Measurements from ENCODE around the gene TRAP1.

TRAP1 gene

DNA sequence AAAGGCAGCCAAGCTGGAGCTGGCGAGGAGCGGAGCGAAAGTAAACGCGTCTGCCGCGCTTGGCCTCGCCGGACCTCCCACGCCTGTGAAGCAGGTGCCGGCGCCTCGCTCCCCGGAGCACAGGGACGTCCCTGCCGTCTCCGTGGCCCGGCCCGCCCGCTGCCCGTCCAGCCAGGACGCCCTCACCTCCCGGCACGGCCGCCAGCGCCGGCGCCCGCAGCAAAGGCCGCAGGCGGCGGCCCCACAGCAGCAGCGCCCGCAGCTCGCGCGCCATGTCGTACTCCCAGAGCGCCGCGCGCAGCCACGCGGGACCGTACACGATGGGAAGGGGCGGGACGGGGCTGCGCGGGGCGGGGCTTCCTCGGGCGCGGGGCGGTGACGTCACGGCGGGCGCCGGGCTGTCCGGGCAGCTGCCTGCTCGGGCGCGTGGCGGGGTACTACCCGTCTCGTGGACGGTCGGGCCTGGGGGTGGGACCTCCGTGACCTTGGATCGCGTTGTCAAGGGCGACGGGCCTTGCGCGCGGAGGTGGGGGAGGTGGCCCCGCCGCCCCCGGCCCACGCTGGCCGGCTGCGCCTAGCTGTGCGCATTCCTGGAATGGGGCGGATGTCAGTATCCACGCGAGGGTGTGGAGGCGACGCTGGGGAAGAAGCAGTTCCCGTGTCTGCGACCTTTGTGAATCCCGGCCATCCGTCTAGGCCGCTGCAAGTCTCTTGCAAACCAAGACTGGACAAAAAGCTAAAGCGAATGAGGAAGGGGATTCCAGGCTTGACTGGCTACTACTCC lies at the start of gene TRAP1:
Gene TRAP1, minus strand, starts transcription at position 290 of the 784 bp plus-strand sequence. Its CDS starts 16 bp downstream, at position 274.
- in situ Hi-C loops (cut with HindIII; ENCODE audit: low sequenced_read_pairs), result no loop called here

DNA sequence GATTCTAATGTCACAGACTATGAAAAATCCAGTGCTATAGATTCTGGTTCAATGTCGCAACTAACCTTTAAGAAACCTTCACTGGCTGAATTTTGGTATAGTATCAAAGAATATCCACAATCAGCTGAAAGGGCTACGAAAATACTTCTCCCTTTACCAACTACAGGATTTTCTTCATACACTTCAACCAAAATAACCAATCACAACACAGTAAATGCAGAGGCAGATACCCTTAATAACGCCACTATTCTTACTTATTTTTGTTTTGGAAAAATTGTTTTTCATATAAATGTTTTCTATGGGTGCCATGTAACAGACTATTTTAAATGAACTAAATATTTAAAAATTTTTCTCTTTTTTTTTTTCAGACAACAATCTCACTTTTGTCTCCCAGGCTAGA lies 48.9 kb upstream of the TRAP1 start:
- in situ Hi-C loops (cut with HindIII; ENCODE audit: low sequenced_read_pairs), result no loop called here

DNA sequence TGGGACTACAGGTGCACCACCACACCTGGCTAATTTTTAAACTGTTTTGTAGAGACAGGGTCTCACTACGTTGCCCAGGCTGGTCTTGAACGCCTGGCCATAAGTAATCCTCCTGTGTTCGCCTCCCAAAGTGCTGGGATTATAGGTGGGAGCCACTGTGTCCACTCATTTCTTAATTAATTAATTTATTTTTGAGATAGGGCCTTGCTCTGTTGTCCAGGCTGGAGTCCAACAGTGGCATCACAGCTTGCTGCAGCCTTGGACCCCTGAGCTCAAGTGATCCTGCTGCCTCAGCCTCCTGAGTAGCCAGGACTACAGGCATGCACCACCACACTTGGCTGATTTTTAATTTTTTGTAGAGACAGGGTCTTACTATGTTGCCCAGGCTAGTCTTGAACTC lies 47.1 kb upstream of the TRAP1 start:
- in situ Hi-C loops (cut with HindIII; ENCODE audit: low sequenced_read_pairs), result no loop called here

DNA sequence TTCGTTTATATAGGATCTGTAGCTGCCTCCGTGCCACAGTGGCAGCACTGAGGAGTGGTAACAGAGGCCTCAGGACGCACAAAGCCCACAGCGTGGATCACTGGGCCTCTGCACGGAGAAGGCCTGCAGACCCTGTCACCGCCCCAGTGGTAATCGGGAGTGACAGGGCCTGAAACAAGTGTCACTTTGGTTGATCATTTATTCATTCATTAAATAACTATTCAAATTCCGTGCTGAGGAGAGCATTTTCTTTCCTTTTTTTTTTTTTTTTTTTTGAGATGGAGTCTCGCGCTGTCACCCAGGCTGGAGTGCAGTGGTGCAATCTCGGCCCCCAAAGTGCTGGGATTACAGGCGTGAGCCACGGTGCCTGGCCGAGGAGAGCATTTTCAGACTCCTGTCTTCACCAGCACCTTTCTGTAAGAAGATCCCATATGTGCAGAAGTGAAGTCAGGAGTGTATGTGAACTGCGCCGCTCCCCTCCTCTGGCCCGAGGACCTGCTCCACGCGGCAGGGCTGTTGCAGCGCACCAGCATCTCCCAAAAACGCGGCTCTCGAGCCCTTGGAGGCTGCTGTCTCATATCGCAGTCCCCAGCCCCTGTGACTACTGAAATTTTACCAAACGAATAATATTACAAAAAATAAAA lies 44.9 kb upstream of the TRAP1 start:
- in situ Hi-C loops (cut with HindIII; ENCODE audit: low sequenced_read_pairs), result no loop called here

DNA sequence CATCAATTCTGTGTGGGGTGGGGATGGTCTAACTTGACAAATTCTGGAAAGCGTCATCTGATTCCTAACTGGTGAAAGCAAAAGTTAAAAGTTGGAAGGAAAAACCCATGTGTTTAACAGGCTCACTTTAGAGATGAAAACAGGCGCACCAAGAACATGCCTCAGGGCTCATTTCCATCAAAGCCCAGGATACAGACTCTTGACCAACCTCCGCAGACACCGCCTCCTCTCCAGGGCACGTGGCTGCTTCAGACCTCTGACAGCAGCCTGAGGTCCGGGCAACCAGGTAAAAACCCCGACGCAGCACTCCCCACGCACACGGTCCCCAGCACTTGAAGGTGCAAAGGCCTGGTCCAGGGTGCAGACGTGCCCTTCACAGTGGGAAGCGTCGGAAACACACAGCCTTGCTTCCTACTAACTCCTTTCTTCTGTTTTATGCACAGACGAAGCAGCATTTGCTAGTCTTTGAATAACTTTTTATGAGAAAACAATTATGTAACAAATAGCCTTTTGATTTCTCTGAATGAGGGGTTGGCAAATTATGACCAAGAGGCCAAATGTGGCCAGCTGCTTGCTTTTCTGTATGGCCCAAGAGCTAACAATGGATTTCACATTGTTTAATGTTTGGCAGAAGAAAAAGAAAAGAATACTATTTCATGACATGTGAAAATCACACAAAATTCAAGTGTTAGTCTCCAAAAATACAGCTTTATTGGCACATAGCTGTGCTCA lies 44.2 kb upstream of the TRAP1 start:
- in situ Hi-C loops (cut with HindIII; ENCODE audit: low sequenced_read_pairs), result no loop called here

DNA sequence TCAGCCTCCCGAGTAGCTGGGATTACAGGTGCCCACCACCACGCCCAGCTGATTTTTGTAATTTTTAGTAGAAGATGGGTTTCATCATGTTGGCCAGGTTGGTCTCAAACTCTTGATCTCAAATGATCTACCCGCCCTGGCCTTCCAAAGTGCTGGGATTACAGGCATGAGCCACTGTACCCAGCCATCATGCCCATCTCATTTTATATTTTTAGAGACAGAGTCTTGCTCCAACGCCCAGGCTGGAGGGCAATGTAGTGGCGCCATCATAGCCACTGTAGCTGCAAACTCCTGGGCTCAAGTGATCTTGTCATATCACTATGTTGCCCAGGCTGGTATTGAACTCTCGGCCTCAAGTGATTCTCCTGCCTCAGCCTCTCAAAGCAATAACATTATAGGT lies 43.2 kb upstream of the TRAP1 start:
- in situ Hi-C loops (cut with HindIII; ENCODE audit: low sequenced_read_pairs), result no loop called here

DNA sequence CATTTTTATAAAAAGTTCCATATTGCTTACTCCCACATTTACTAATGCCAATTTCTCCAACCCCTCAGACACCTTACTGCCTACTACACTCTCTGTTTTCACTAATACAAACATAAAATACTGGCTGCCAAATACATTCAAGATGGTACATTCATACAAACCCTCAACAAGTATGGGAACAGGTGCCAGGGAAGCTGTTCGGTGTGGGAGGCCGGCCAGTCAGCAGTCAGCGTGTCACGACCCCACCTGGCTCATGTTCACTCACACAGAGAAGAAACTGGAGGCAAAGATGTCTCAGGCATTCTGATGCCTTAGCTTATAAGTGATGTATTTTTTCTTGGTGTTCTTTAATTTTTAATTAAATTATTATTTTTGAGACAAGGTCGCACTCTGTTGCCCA lies 42.4 kb upstream of the TRAP1 start:
- in situ Hi-C loops (cut with HindIII; ENCODE audit: low sequenced_read_pairs), result loop anchor here (5.0 to 10.0 kb wide), 5 partner anchors 57 to 158 kb away; no protein-coding TSS in a partner anchor

DNA sequence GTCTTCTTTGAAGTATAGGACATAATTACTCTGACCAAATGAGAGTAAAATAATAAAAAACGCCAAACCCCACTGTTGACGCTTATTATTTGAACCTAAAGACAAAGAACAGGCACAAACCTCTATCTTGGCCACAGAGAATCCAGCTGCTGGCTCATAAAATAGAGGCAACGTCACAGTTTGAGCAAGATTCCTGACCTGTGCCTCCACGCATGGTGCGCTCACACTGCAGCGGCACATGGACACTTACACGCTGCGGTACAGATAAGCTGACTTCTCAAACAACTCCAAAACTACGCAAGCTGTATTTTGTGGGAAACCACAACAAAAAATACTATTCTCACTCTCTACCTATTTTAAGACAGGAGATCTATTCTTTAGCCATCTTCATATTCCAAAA lies 38.8 kb upstream of the TRAP1 start:
- in situ Hi-C loops (cut with HindIII; ENCODE audit: low sequenced_read_pairs), result loop anchor here (5.0 to 10.0 kb wide), 5 partner anchors 54 to 161 kb away; no protein-coding TSS in a partner anchor

DNA sequence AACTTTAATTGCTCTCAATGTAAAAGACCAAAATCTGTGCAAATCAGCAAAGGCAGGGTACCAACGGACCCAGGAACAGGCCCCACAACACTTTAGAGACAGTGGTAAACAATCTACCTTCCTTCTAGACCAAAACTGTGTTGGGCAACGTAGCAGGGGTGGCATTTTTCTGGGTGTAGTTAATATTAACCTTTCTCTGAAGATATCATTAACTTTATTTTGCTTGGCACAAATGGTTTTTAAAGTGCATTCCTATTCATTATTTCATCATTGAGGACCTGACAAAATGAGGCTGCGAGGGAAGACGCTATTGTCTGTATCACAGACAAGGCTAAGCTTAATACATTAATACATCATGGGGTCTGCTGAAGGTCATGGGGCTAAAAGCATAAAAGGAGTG lies 37.9 kb upstream of the TRAP1 start:
- in situ Hi-C loops (cut with HindIII; ENCODE audit: low sequenced_read_pairs), result loop anchor here (5.0 to 10.0 kb wide), 5 partner anchors 53 to 162 kb away; no protein-coding TSS in a partner anchor

DNA sequence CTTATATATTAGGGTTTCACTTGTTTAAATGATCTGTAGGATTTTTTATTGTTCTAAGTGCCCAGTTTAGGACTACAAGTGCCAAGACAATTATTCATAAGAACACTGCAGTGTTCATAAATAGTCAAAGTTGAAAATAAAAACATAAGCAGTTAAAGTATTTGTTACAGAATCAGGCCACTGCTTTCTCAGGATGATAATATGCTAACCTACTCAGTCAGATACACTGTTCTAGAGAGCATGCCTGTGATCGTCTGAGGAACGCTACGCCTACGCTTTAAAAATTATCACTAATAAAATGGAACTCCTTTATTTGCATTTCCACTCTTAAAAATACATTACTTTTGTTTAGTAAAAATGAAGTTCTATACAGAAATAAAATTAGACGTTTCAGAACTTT lies 37.4 kb upstream of the TRAP1 start:
- in situ Hi-C loops (cut with HindIII; ENCODE audit: low sequenced_read_pairs), result loop anchor here (5.0 to 10.0 kb wide), 5 partner anchors 52 to 163 kb away; no protein-coding TSS in a partner anchor

DNA sequence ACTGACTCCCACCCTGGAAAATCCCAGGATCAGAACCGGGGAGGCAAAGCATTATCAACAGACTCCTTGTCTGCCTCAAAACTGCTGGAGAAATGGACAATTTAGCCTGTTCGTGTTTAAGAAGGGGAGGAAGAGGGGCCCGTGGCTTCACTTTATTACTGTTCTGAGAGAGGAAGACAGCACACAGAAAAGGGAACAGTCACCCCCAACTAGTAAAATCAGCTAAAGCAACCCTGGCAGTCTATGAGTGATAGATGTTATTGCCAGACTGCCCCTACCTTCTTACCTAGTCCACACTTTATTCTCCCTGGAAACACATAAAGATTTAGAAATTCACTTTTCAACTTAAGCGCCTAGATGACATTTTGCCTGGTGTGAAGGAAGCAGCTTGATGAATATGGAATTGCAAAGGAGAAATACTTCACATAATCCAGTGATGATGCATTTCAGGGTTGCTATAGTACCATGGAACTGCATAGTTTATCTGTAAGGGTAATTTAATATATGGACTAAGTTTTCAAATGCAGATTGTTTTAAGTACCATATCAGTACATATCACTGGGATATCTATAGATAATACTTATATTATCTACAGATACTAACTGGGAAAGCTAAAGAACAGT lies 36.9 kb upstream of the TRAP1 start:
- in situ Hi-C loops (cut with HindIII; ENCODE audit: low sequenced_read_pairs), result loop anchor here (10.0 kb wide), 1 partner anchor 109 kb away; no protein-coding TSS in a partner anchor

DNA sequence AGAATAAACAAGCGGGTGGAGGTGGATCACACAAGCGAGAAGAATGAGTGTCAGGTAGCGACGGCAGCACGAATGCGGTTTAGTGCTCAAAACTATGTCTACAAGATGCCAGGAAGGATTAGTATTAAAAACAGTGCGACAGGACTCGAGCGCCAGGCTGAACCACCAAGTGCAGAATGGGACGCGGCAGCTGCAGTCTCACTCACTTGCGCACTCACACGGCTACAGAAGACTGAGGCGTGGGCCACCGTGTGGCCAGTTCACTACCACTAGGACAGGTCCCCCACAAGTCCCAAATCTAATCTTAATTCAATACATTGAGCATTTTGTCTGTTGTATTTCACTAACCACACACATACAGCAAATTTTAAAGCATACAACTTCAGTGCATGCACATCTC lies 35.7 kb upstream of the TRAP1 start:
- in situ Hi-C loops (cut with HindIII; ENCODE audit: low sequenced_read_pairs), result loop anchor here (10.0 kb wide), 1 partner anchor 108 kb away; no protein-coding TSS in a partner anchor

DNA sequence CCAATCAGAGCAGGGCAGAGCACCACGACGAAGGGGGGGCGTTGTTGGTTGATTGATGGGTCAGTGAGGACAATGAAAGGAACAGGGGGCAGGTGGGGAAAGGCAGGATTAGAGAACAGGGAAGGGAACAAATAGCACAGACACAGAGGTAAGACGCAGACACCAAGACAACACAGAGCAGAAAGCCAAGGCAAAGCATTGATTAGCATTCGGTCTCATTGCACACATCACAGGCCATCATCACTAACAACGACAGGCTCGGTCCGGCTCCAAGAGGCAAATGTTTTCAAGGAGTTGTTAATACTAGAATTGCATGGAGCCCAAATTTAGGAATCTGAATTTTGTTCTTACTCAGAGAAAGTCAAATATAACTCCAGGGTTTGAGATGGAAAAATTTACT lies 34.6 kb upstream of the TRAP1 start:
- in situ Hi-C loops (cut with HindIII; ENCODE audit: low sequenced_read_pairs), result loop anchor here (10.0 kb wide), 1 partner anchor 107 kb away; no protein-coding TSS in a partner anchor

DNA sequence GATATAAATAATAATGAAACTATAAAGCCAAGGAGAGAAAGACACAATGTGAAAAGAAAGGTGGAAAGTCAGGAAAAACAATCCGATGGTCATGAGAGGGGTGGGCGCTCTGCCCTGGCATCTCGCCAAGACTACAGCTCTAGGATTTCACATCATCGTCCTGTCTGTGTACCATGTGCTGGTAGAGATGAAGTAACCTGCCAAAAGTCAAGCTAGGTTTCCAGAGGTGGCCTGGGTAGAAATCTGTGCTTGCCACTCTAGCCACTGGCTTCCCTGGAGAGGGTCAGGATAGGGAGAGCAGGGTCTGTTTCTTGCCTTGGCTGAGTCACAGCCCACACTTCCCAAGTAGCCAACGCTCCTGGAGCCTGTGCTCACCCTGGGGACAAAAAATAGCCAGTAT lies 31.0 kb upstream of the TRAP1 start:
- in situ Hi-C loops (cut with HindIII; ENCODE audit: low sequenced_read_pairs), result no loop called here

DNA sequence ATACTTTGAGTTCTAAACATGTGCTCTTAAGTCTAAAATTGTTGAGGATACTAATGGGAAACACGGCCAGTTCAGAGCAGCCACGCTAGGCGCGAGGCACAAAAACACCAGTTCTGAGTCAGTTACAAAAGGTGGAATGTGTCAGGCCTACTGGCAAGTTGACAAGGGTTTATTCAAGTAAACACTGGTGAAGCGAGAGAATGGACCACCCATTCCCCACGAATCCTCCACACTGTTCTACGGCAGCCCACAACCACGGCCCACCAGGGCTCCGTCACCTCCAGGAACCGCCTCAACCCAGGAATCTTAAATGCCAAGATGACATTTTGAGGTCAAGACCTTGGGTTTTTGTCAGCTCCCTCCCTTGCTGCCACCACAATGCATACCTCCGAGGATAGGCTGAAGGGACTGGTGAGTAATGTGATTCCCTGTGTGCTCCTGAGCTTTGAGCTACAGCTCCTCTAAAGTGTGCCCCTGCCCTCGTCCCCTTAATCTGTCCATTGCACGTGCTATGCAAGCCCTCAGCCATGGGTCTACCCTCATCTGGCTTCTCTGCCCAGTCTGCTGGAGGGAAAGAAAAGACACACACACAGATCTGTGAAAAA lies 28.5 kb upstream of the TRAP1 start:
- in situ Hi-C loops (cut with HindIII; ENCODE audit: low sequenced_read_pairs), result no loop called here

DNA sequence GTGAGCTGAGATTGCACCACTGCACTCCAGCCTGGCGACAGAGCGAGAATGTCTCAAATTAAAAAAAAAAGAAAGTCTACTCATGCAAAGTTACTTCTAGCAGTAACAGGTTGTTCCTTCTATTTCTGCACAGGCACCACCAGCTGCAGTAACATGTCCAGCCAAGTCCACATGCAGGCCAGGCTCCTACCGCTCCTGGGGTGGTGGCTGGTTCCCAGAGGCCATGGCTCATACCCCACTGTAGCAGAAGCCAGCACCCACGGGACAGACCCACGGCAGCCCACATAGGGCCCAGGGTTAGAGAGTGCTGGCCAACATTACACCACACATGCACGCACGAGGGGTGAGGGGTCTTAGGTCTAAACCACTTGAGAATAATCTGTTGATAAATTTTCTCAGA lies 26.7 kb upstream of the TRAP1 start:
- in situ Hi-C loops (cut with HindIII; ENCODE audit: low sequenced_read_pairs), result no loop called here

DNA sequence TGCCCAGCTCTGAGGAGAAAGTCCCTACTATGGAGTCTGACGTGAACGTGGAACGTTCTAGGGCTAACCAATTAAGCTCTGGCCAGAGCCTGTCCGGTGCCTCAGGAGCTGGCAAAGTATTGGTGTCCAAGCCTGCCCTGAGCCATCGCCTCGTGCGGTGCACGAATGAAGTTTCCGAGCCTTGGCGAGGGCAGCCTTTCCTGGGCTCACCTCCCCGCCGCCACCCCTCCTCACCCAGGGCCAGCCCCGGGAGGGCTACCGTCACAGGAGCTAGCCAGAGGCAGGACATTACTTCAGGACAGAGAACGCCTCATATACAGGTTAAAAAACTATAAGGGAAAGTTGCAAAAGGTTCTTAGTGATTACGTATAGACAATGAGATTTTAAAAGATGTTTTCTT lies 23.6 kb upstream of the TRAP1 start:
- in situ Hi-C loops (cut with HindIII; ENCODE audit: low sequenced_read_pairs), result no loop called here

DNA sequence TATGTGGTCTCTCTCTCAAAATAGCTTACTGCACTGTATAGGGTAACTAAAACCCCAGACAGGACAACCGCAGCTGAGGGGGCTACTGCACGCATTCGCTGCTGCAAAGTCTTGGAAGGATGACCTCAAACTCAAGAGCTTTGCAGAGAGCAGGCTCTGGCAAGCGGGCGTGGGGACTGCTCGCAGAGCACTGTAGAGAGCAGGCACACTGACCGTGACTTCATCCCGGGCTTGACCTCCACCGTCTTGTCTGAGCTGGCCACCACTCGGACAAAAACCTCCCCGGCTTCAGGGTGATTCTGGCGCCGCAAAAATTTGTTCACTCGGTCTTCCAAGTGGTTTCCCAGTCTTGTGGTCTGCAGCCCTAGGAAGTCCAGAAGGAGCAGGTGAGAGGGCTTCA lies 22.9 kb upstream of the TRAP1 start:
- in situ Hi-C loops (cut with HindIII; ENCODE audit: low sequenced_read_pairs), result no loop called here

DNA sequence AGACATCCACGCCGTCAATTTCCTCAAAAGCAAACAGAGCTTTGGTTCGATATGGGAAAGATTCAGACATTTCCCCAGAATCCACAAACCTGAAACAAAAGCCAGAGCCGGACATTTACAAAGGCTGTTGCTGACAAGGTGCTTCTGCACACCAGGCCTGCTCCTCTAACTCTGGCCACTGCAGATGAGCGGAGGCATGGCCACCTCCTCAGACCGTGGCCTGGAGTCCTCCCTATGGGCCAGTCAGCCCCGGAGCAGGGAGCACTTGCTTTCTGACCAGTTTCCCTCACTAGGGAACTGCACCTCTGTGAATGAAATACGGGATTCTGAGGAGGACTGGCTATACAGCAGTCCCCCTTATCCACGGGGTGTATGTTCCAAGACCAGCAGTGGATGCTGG lies 22.3 kb upstream of the TRAP1 start:
- in situ Hi-C loops (cut with HindIII; ENCODE audit: low sequenced_read_pairs), result no loop called here

DNA sequence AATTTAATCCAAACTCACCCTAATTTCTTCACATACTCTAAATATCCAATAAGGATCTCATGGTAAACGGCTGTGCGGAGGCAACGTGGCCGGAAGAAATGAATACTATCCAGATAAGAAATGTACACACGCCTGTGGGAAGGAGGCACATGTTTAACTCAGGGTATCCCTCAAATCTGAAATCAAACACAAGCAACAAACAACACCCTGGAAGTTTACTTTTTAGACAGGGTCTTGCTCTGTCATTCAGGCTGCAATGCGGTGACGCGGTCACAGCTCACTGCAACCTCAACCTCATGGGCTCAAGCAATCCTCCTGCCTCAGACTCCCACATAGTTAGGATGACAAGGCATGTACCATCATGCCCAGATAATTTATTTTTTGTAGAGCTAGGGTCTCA lies 21.2 kb upstream of the TRAP1 start:
- in situ Hi-C loops (cut with HindIII; ENCODE audit: low sequenced_read_pairs), result no loop called here

DNA sequence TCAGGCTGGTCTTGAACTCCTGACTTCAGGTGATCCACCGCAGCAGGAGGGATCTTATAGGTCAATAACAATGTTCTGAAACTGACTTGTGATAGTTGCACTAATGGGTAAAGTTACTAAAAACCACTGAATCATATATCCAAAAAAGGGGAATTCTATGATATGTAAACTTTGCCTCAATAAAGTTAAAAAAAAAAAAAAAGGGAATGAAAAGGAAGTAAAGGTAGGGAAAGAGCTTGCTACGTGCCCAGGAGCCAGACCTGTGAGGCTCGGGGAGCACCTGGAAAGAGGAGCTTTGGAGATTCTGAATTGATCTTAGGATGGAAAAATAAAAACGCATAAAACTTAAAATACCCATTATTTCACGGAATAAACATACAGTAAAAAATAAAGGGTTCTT lies 20.8 kb upstream of the TRAP1 start:
- in situ Hi-C loops (cut with HindIII; ENCODE audit: low sequenced_read_pairs), result no loop called here
